GM10266 (cell line): Measurements from ENCODE around the gene TLCD3B.
A peak's percentile ranks its signal among the peaks of the same experiment; 100 is the strongest.

Experiments
- DNase-seq: peaks from one replicate; pipeline ENCODE4 v3.0.0; 2012; ENCODE audit errors: extremely low spot score
- CTCF ChIP-seq: IDR thresholded peaks from 2 replicates; pipeline ENCODE4 v1.5.1; 2012; ENCODE audit warnings: mild to moderate bottlenecking, low read depth; ENCODE audit not compliant: control insufficient read depth, insufficient read depth; ENCODE audit errors: missing control alignments

The TLCD3B gene

DNA sequence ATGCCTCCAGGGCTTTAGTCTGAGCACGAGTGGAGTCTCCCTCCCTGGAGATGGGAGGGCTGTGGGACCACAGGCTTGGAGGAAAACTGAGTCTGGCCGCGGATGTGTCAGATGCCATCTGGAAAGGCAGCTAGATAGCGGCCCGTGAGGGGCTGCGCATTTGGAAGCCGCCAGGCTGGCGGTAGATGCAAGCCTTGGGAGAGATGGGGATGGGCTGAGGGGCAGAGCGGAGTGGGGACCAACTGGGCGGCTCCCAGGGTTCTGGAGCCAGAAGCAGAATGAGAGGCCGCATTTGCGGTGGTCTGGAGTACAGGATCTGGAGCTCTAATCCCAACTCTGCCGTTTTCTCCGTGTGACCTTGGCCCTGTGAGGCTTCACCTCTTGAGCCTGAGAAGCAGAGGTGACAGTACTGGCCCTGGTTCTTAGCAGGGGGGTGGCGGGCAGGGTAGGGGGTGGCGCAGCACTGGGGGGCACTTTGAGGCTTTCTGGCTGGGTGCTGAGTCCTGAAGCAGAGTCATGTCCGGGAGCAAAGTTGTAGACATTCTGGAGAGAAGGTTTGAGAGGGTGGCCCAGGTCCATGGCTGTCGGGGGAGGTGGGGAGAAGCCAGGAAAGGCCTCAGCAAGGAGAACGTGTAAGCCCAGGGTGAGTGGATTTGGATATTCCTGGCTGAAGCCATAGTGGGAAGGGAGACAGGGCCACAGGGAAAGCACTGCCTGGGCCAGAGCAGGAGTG lies 28.3 kb downstream of the TLCD3B start:
- no peak for TF ChIP-seq CTCF

GRCh38 chr16:30000735-30001631 lies 30.1 kb downstream of the TLCD3B start:
- TF ChIP-seq CTCF: no peak
- DNase-seq: no peak

More for the DNA sequence above, 28.3 kb downstream of the TLCD3B start:
- no peak for DNase-seq

GRCh38 chr16:29999605-30000004 lies 31.5 kb downstream of the TLCD3B start:
- no peak for DNase-seq
- no peak for TF ChIP-seq CTCF

- DNase-seq: no peak
- TF ChIP-seq CTCF: no peak
Measured at GRCh38 chr16:29996766-29997250, 34.3 kb downstream of the TLCD3B start.

DNA sequence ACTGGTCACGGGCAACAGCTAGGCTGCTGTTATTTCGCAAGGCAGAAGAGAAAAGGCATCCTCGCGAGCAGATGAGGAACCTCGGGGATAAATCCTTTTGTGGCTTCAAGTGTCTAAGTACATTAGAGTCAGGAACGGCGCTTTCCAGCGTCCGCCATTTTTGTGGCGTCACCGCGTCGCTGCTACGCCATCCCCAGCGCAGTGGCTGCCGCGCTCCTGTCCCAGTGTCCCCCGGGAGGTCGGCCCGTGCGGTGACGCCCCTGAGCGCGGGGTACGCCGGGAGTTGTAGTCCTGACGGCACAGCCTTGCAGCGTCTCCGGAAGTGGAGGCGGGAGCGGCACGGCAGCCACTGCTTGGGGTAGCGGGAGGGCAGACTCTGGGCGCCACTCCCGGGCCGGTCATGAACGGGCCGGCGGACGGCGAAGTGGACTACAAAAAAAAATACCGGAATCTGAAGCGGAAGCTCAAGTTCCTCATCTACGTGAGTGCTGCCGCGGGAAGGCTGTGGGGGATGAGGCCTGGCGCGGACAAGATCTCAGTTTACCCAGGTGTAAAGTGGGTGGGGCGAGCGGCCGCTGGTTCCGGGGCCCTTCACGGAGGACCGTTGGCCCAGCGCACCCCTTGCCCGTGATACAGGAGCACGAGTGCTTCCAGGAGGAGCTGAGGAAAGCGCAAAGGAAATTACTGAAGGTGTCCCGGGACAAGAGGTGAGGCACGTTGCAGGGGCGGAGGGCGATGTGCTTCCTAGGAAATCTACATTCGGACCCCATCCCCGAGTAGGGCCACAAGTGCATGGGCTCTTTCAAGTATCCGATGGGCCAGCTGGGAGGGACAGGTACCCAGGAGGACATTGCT lies 34.9 kb downstream of the TLCD3B start, which contains the start of gene INO80E:
Gene INO80E (plus strand): TSS at position 331 of the 855 bp plus-strand sequence. CDS start 70 bp downstream, at position 401.
- TF ChIP-seq CTCF: no peak
- DNase-seq: peak; percentile 99

DNA sequence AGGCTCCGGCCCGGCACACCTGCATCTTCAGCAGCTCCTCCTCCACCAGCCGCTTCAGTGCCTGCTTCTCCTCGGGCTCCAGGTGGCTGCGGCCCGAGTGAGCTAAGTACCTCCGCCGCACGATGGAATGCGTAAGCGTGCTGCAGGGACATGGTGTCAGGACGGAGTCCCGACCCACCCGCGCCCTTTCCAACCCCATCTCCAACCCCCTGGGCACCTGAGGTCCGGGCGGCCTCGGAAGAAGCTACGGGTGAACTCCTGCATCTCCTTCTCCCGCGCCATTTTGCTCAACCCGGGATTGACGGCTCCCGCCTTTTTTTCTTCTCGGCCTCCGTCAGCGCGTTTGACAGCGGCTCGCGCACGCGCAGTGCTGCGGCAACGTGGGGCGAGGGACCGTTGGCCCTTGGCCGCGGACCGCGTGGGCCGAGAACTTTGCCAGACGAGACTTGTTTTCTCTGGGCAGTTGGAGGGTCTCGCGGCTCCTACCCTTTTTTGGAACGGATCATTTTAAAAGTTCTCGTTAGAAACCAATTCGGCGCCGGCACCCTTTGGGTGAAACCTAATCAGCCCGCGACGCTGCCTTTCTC lies 35.7 kb downstream of the TLCD3B start, which contains the start of gene HIRIP3:
Gene HIRIP3 (minus strand): TSS at position 294 of the 587 bp plus-strand sequence. CDS start 12 bp downstream, at position 282.
- peak; percentile 93 for DNase-seq
- no peak for TF ChIP-seq CTCF
